Endothelial cell of umbilical vein (primary cell): ENCODE measurements around the gene HAVCR2. TPM values are rescaled to one million over a fixed set of nuclear protein-coding genes. Genes with fewer than 3 reads are reported as not detected.

Experiments used
- BruUV-seq: library from RNA; stranded (reverse); fragments of 400-500 nt; replicated peaks from 2 replicates; lab custom pipeline; 2021; lab: Mats Ljungman, UMichigan
- CTCF ChIA-PET: fragments of 300-600, 350-600 bp; sonication (Branson Sonifier 250); formaldehyde crosslinking; loops from one replicate; lab custom pipeline; 2021; ENCODE audit warnings: antibody characterized with exemption, inconsistent platforms; lab: Charles Lee
- POLR2A ChIA-PET: fragments of 300-600, 350-600 bp; sonication (Branson Sonifier 250); formaldehyde crosslinking; loops from one replicate; lab custom pipeline; 2021; ENCODE audit warnings: antibody characterized with exemption, inconsistent platforms; lab: Charles Lee
- DNase-seq: peaks from one replicate; pipeline ENCODE4 v3.0.0-alpha.2; 2011; ENCODE audit warnings: low read depth, low spot score
- FAIRE-seq: peaks from 2 replicates; lab custom pipeline; 2011; peaks lifted over from hg19 to GRCh38; lab: Jason Lieb, UNC
- H2AFZ ChIP-seq: 2 replicates; pipeline ENCODE4 v1.6.0; 2012; ENCODE audit warnings: low read depth, low read length, control low read depth, inconsistent platforms
- H3K27ac ChIP-seq: 2 replicates; pipeline ENCODE4 v1.5.1; 2011; ENCODE audit warnings: low read depth, mild to moderate bottlenecking, control low read depth, low read length, moderate library complexity; ENCODE audit not compliant: insufficient read depth
- H3K27me3 ChIP-seq, 2 experiments: 2 replicates each; pipeline versions ENCODE4 v1.6.0 to v1.6.1; 2011; ENCODE audit warnings: low read length in 2 of 2, mixed read lengths in 1 of 2; ENCODE audit not compliant: control insufficient read depth in 2 of 2, insufficient read depth in 2 of 2
- H3K36me3 ChIP-seq, 2 experiments: 2 replicates in 1 of 2; 3 replicates in 1 of 2; pipeline ENCODE4 v1.5.1; 2011; ENCODE audit warnings: low read length in 2 of 2, mild to moderate bottlenecking in 1 of 2, moderate library complexity in 1 of 2; ENCODE audit not compliant: control insufficient read depth in 2 of 2, insufficient read depth in 2 of 2; ENCODE audit errors: extremely low read depth in 1 of 2
- H3K4me1 ChIP-seq: 3 replicates; pipeline ENCODE4 v1.5.1; 2011; ENCODE audit warnings: mild to moderate bottlenecking, low read length; ENCODE audit not compliant: control insufficient read depth, insufficient read depth; ENCODE audit errors: extremely low read depth
- H3K4me2 ChIP-seq: 2 replicates; pipeline ENCODE4 v1.6.1; 2011; ENCODE audit warnings: low read length, control low read depth, mixed read lengths; ENCODE audit not compliant: insufficient read depth
- H3K4me3 ChIP-seq, 3 experiments: fragments of 200-600 bp in 1 of 3; sonication (generic), shearing (Covaris generic) in 1 of 3; replicated peaks in 1 of 3; 2 replicates each; pipeline ENCODE4 v1.5.1; 2011 to 2016; ENCODE audit warnings: control low read depth in 3 of 3, low read length in 3 of 3, mild to moderate bottlenecking in 2 of 3, inconsistent platforms in 1 of 3, low read depth in 1 of 3, moderate library complexity in 1 of 3; ENCODE audit not compliant: insufficient read depth in 1 of 3
- H3K79me2 ChIP-seq: 2 replicates; pipeline ENCODE4 v1.6.0; 2012; ENCODE audit warnings: low read length, inconsistent platforms; ENCODE audit not compliant: control insufficient read depth, insufficient read depth
- H3K9ac ChIP-seq: replicated peaks from 2 replicates; pipeline ENCODE3; 2011; ENCODE audit warnings: low read length, control low read depth; ENCODE audit not compliant: insufficient read depth; ENCODE audit errors: extremely low read depth
- H3K9me1 ChIP-seq: replicated peaks from 3 replicates; pipeline ENCODE4 v1.6.0; 2011; ENCODE audit warnings: mild to moderate bottlenecking, low read length; ENCODE audit not compliant: control insufficient read depth, insufficient read depth; ENCODE audit errors: extremely low read depth
- H3K9me3 ChIP-seq: replicated peaks from 2 replicates; pipeline ENCODE4 v1.5.1; 2012; ENCODE audit warnings: low read length, inconsistent platforms; ENCODE audit not compliant: control insufficient read depth, insufficient read depth
- H4K20me1 ChIP-seq: replicated peaks from 2 replicates; pipeline ENCODE3; 2011; ENCODE audit warnings: mild to moderate bottlenecking, low read length; ENCODE audit not compliant: control insufficient read depth, insufficient read depth; ENCODE audit errors: extremely low read depth
- CTCF ChIP-seq, 2 donors: IDR thresholded peaks; 1 replicate in 1 of 2; 2 replicates in 1 of 2; pipeline ENCODE4 v1.5.1; 2011; ENCODE audit warnings: low read length in 2 of 2, mild to moderate bottlenecking in 2 of 2, moderate library complexity in 2 of 2, control low read depth in 1 of 2, inconsistent platforms in 1 of 2, low read depth in 1 of 2; ENCODE audit not compliant: insufficient read depth in 1 of 2; ENCODE audit errors: extremely low read depth in 1 of 2
- EZH2 ChIP-seq: IDR thresholded peaks from 2 replicates; pipeline ENCODE4 v1.6.1; 2012; ENCODE audit warnings: borderline replicate concordance, low read depth, mild to moderate bottlenecking, moderate library complexity, low read length, inconsistent platforms; ENCODE audit not compliant: severe bottlenecking
- FOS ChIP-seq: IDR thresholded peaks from 2 replicates; pipeline ENCODE4 v1.6.1; 2011; ENCODE audit warnings: mild to moderate bottlenecking, low read length, moderate library complexity, borderline replicate concordance; ENCODE audit not compliant: insufficient read depth
- GATA2 ChIP-seq: IDR thresholded peaks from 2 replicates; pipeline ENCODE4 v1.7.0; 2011; ENCODE audit warnings: low read depth, mild to moderate bottlenecking, moderate library complexity, mixed read lengths, low read length; ENCODE audit not compliant: insufficient read length, insufficient read depth
- JUN ChIP-seq: IDR thresholded peaks from 2 replicates; pipeline ENCODE4 v1.6.1; 2011; ENCODE audit warnings: borderline replicate concordance, low read depth; ENCODE audit not compliant: insufficient read length, insufficient read depth
- MAX ChIP-seq: IDR thresholded peaks from 2 replicates; pipeline ENCODE4 v1.6.1; 2011; ENCODE audit not compliant: insufficient read depth, insufficient read length
- MYC ChIP-seq: IDR thresholded peaks from one replicate; pipeline ENCODE4 v1.6.1; 2011; ENCODE audit warnings: mild to moderate bottlenecking, low read depth, low read length
- POLR2A ChIP-seq: IDR thresholded peaks from 2 replicates; pipeline ENCODE4 v1.6.1; 2012; ENCODE audit warnings: low read depth, mild to moderate bottlenecking, control low read depth, low read length
- POLR2AphosphoS5 ChIP-seq: IDR thresholded peaks from 2 replicates; pipeline ENCODE4 v1.6.1; 2012; ENCODE audit warnings: low read depth, mild to moderate bottlenecking, control low read depth, low read length, moderate library complexity; ENCODE audit not compliant: insufficient read depth
- dilution Hi-C: fragments of 300-500 bp; cut with MboI; formaldehyde crosslinking; loops from one replicate; pipeline ENCODE4 v1.15.0; 2019; ENCODE audit warnings: low sequenced_read_pairs; ENCODE audit not compliant: extremely low pct_ligation_motif_present
- intact Hi-C: fragments of 100-400 bp; cut with micrococcal nuclease; formaldehyde crosslinking; loops from one replicate; pipeline ENCODE4 v1.10.0; 2022
- polyA plus RNA-seq, 4 experiments: library from polyadenylated mRNA; depleted of rRNA in 3 of 4; stranded (reverse) in 3 of 4; unstranded in 1 of 4; fragments of >200 nt; gene quantifications; 2 replicates each; pipeline versions ENCODE4 v1.2.1 to v1.2.3, GENCODE V29; 2011 to 2012; ENCODE audit warnings: missing spikeins in 1 of 4
- total RNA-seq: library from RNA; stranded (reverse); gene quantifications from 2 replicates; pipeline ENCODE4 v1.2.3, GENCODE V29; 2021

HAVCR2 gene
- total and polyA plus RNA-seq, 2 donors (not counting 3 experiments of a cell fraction or from before 2014, with no cell fraction given), result not detected

GRCh38 chr5:157115012-157115411 lies 6.2 kb upstream of the HAVCR2 start:
- CTCF ChIA-PET, result no interaction called here
- Histone ChIP-seq H4K20me1 (no peaks in the 10 kb centered on the region), H3K27ac (no peak overlapping the region), H3K79me2 (no peaks in the 10 kb centered on the region), H3K4me1 (no peaks in the 10 kb centered on the region), H3K27me3 (no peaks in the 10 kb centered on the region), H3K9me3 (no peaks in the 10 kb centered on the region), H3K36me3 (no peaks in the 10 kb centered on the region), H3K4me2 (no peak overlapping the region), H2AFZ (no peak overlapping the region), H3K4me3 (no peak overlapping the region), H3K9me1 (no peaks in the 10 kb centered on the region), H3K9ac (no peak overlapping the region)
- no peak for TF ChIP-seq JUN
- POLR2A ChIA-PET, result no interaction called here
- FAIRE-seq, result no peak
- intact Hi-C loops (no loop called here), dilution Hi-C loops (no loop called here)
- DNase-seq, result no peak
- BruUV-seq, result no TSS peak

- no peaks in the 10 kb centered on the region for H3K4me1 ChIP-seq
- DNase-seq (no peak), FAIRE-seq (no peak)
- POLR2A ChIA-PET, result no interaction called here
- no peaks in the 10 kb centered on the region for H3K9me1 ChIP-seq
- no peaks in the 10 kb centered on the region for H3K9me3 ChIP-seq
- H3K27me3 ChIP-seq, result no peaks in the 10 kb centered on the region
- CTCF ChIA-PET, result no interaction called here
- BruUV-seq, result no TSS peak
- TF ChIP-seq POLR2AphosphoS5 (no peak), FOS (no peak), JUN (no peak), CTCF (IDR thresholded peaks at IDR 0.05; ENCODE audit: extremely low read depth in 1 of 2, insufficient read depth in 1 of 2, low read depth in 1 of 2, low read length in 2 of 2) (no peak), EZH2 (no peak), POLR2A (no peak), GATA2 (no peak), MAX (no peak), MYC (no peak)
- H3K9ac ChIP-seq, result no peak overlapping the region
- no peaks in the 10 kb centered on the region for H3K36me3 ChIP-seq
- no peak overlapping the region for H3K4me3 ChIP-seq
- dilution Hi-C loops, result no loop called here
- no peak overlapping the region for H2AFZ ChIP-seq
- no peak overlapping the region for H3K4me2 ChIP-seq
- no peaks in the 10 kb centered on the region for H4K20me1 ChIP-seq
- no peak overlapping the region for H3K27ac ChIP-seq
- intact Hi-C loops, result no loop called here
- no peaks in the 10 kb centered on the region for H3K79me2 ChIP-seq
Measured at GRCh38 chr5:157113002-157113401, 4.2 kb upstream of the HAVCR2 start.
